ENCODE data around the gene NME7. TPM values are rescaled to one million over a fixed set of nuclear protein-coding genes. Genes with fewer than 3 reads are reported as not detected.

The NME7 gene
- total RNA-seq, 1 experiment from 2014 or later: 30.3 TPM

DNA sequence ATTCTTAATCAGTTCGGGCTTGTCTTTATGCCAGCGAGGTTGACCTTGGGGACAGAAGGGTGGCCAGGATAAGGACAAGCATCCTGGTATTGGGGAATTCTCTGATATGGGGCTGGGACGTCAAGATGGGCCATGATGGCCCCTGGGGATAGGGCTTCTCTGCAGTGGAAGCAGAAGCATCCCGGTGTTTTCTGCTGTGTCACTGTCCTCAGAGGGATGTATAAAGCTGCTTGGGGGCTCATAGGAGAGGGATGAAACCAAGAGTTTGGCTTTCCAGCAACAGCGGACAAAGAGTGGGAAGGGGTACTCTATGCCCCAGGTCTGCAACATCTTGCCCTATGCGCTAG, 262.5 kb downstream of the NME7 start:
- no peak for DNase-seq (ENCODE audit: low read depth, low spot score)
- CTCF ChIA-PET: no interaction called here
- H3K9me3 ChIP-seq (ENCODE audit: control insufficient read depth, insufficient read depth, low read depth, low read length): no peaks in the 10 kb centered on the region
- no peak for ATAC-seq
- H3K27me3 ChIP-seq (ENCODE audit: control insufficient read depth, insufficient read depth, low read length): no peaks in the 10 kb centered on the region
- H3K27ac ChIP-seq (ENCODE audit: low read length): peak overlapping the region; percentile 57
- no peak for TF ChIP-seq REST (IDR thresholded peaks at IDR 0.05; ENCODE audit: insufficient read depth in 1 of 2, low read depth in 2 of 2, low read length in 1 of 2)
- no peak for TF ChIP-seq POLR2AphosphoS5 (IDR thresholded peaks at IDR 0.05; ENCODE audit: low read depth, low read length)
- no peak for TF ChIP-seq TCF7L2 (IDR thresholded peaks at IDR 0.05; ENCODE audit: low read depth, low read length)
- no peak for TF ChIP-seq SIN3A (IDR thresholded peaks at IDR 0.05; ENCODE audit: borderline replicate concordance, insufficient read depth, low read depth, low read length)
- TF ChIP-seq, protein P1, sequence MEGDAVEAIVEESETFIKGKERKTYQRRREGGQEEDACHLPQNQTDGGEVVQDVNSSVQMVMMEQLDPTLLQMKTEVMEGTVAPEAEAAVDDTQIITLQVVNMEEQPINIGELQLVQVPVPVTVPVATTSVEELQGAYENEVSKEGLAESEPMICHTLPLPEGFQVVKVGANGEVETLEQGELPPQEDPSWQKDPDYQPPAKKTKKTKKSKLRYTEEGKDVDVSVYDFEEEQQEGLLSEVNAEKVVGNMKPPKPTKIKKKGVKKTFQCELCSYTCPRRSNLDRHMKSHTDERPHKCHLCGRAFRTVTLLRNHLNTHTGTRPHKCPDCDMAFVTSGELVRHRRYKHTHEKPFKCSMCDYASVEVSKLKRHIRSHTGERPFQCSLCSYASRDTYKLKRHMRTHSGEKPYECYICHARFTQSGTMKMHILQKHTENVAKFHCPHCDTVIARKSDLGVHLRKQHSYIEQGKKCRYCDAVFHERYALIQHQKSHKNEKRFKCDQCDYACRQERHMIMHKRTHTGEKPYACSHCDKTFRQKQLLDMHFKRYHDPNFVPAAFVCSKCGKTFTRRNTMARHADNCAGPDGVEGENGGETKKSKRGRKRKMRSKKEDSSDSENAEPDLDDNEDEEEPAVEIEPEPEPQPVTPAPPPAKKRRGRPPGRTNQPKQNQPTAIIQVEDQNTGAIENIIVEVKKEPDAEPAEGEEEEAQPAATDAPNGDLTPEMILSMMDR (IDR thresholded peaks at IDR 0.05): no peak
- POLR2A ChIA-PET: interaction anchor here (0.6 kb wide), 1 partner anchor 788 kb away, joined by 5 read pairs; no protein-coding TSS in a partner anchor
- in situ Hi-C loops (cut with HindIII; ENCODE audit: low pct_unique_long_range_greater_than_20kb, low sequenced_read_pairs): no loop called here
- peaks cover 2% of the 10 kb centered on the region; the same call in 1 of the 2 replicates for H3K36me3 ChIP-seq (ENCODE audit: control insufficient read depth, insufficient read depth, low read length)
- H3K4me3 ChIP-seq (ENCODE audit: low read depth in 2 of 2, low read length in 2 of 2): peak overlapping the region; percentile 51 to 93
- peaks cover 15% of the 10 kb centered on the region for H3K4me1 ChIP-seq (ENCODE audit: control insufficient read depth, insufficient read depth, low read length)
- intact Hi-C loops (cut with micrococcal nuclease; ENCODE audit: unreplicated experiment): no loop called here
- no TSS peak for BruUV-seq (replicated peaks)

GRCh38 chr1:169103480-169103893, 264.1 kb downstream of the NME7 start:
- H3K36me3 ChIP-seq (ENCODE audit: control insufficient read depth, insufficient read depth, low read length): peaks cover 2% of the 10 kb centered on the region; the same call in 1 of the 2 replicates
- H3K27me3 ChIP-seq (ENCODE audit: control insufficient read depth, insufficient read depth, low read length): no peaks in the 10 kb centered on the region
- CTCF ChIA-PET: interaction anchor here (1.2 kb wide), 1 partner anchor 245 kb away, joined by 6 read pairs; no protein-coding TSS in a partner anchor
- BruUV-seq (replicated peaks): no TSS peak
- DNase-seq (ENCODE audit: low read depth, low spot score) (no peak), ATAC-seq (no peak)
- no peak overlapping the region for H3K4me3 ChIP-seq (ENCODE audit: low read depth in 2 of 2, low read length in 2 of 2)
- no peak for TF ChIP-seq TCF7L2 (IDR thresholded peaks at IDR 0.05; ENCODE audit: low read depth, low read length)
- TF ChIP-seq, protein P1 (IDR thresholded peaks at IDR 0.05): no peak
- no peak for TF ChIP-seq POLR2AphosphoS5 (IDR thresholded peaks at IDR 0.05; ENCODE audit: low read depth, low read length)
- no peak for TF ChIP-seq SIN3A (IDR thresholded peaks at IDR 0.05; ENCODE audit: borderline replicate concordance, insufficient read depth, low read depth, low read length)
- TF ChIP-seq REST (IDR thresholded peaks at IDR 0.05; ENCODE audit: insufficient read depth in 1 of 2, low read depth in 2 of 2, low read length in 1 of 2): no peak
- peaks cover 8% of the 10 kb centered on the region for H3K4me1 ChIP-seq (ENCODE audit: control insufficient read depth, insufficient read depth, low read length)
- POLR2A ChIA-PET: no interaction called here
- in situ Hi-C loops (cut with HindIII; ENCODE audit: low pct_unique_long_range_greater_than_20kb, low sequenced_read_pairs): no loop called here
- H3K27ac ChIP-seq (ENCODE audit: low read length): no peak overlapping the region
- intact Hi-C loops (cut with micrococcal nuclease; ENCODE audit: unreplicated experiment): no loop called here
- no peaks in the 10 kb centered on the region for H3K9me3 ChIP-seq (ENCODE audit: control insufficient read depth, insufficient read depth, low read depth, low read length)
